ENCODE data around the gene ARL5A. TPM values are rescaled to one million over a fixed set of nuclear protein-coding genes. Genes with fewer than 3 reads are reported as not detected.

The ARL5A gene
- total and polyA plus RNA-seq, 12 donors: 8.3 to 99.0 (median 53.2) TPM

DNA sequence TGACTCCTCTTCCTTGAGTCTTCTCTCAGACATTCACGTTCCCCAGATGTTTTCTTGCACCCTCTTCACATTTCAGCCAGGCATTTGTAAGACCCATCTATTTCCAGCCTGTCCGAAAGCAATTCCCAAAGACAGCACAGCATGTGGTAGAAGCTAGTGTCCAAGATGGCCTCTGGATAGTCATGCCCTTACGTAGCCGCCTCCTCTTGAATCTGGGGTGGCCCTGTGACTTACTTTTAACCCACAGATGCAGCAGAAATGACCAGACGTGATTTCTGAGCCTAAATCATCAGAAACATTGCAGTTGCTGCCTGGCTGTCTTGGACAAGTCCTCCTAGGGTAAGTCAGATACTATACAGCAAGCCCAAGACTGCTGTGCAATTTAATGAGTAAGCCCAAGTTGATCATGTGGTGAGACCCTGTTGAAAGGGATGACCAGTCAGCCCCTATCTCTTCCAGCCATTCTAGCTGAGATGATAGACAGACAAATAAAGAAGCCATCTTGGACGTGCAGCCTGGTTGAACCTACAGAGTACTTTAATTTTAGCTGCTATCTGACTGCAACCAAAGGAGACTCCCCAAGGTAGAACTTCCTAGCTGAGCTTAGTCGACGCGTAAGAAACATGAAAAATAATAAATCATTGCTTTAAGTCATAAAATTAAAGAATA is 12.3 kb downstream of the ARL5A start:
- H3K9me3 ChIP-seq (replicated peaks in 1 of 3): no peaks in the 10 kb centered on the region
- no peak overlapping the region for H3K27ac ChIP-seq
- no peaks in the 10 kb centered on the region for H3K27me3 ChIP-seq
- no peak overlapping the region for H3K4me3 ChIP-seq
- intact Hi-C loops (cut with DNase I): loop anchor here in 1 of 2 donors (10.0 kb wide), 1 partner anchor 209 kb away; no protein-coding TSS in a partner anchor
- H3K36me3 ChIP-seq (replicated peaks in 1 of 2): peaks cover 0 to 29% of the 10 kb centered on the region in 2 donors
- H3K4me1 ChIP-seq (replicated peaks in 1 of 2): peaks cover 0 to 17% of the 10 kb centered on the region in 2 donors
- 80 to 85% (median 82%) methylated on average over 7 to 9 of the region's 9 CpGs for WGBS, 4 donors
- no peak for DNase-seq
- TF ChIP-seq CTCF (IDR thresholded peaks at IDR 0.05): no peak
- no peak for TF ChIP-seq POLR2A (IDR thresholded peaks at IDR 0.05)

DNA sequence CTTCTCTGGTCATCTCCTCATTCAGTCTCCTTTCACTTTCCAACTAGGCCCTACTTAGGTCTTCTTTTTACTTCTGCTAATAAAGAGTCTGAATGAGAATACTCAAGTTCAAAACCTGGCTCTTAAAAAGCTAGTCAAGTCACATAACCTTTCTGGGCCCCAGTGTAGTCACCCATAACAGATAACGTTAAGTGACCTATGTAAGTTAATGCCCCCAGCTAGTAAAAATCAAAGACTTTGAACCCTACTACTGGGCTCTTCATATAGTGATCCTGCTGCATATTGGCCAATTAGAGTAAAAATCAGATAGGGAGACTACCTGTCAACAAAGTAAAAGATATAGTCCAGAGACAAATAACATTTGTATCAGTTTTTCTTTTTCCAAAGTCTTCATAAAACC is 17.7 kb downstream of the ARL5A start:
- H3K27ac ChIP-seq: no peak overlapping the region
- no peaks in the 10 kb centered on the region for H3K4me1 ChIP-seq (replicated peaks in 1 of 2)
- 89 to 100% (median 95%) methylated on average over 1 of the region's 1 CpG for WGBS, 4 donors
- no peaks in the 10 kb centered on the region for H3K27me3 ChIP-seq
- H3K36me3 ChIP-seq (replicated peaks in 1 of 2): peaks cover 0 to 45% of the 10 kb centered on the region in 2 donors
- H3K4me3 ChIP-seq: no peak overlapping the region
- H3K9me3 ChIP-seq (replicated peaks in 1 of 3): no peaks in the 10 kb centered on the region
- no peak for DNase-seq
- intact Hi-C loops (cut with DNase I): loop anchor here in 1 of 2 donors (10.0 kb wide), 1 partner anchor 214 kb away; no protein-coding TSS in a partner anchor
- no peak for TF ChIP-seq CTCF (IDR thresholded peaks at IDR 0.05)
- TF ChIP-seq POLR2A (IDR thresholded peaks at IDR 0.05): no peak

DNA sequence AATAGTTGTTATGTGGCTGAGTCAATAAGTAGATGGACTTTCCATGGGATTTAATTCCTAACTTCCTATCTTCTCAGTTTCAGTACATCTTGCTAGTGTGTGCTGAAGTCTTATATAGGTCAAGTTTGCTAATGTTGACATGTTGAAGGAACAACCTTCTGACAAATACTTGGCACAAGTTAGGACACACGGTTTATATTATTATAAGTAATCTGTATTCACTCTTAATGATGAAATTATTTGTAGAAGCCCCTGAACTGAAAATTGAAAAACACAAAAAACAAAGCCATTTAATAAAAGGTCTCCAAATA is 19.2 kb downstream of the ARL5A start:
- H3K36me3 ChIP-seq (replicated peaks in 1 of 2): peaks cover 0 to 39% of the 10 kb centered on the region in 2 donors
- intact Hi-C loops (cut with DNase I): no loop called here
- no peaks in the 10 kb centered on the region for H3K4me1 ChIP-seq (replicated peaks in 1 of 2)
- 52 to 74% (median 58%) methylated on average over 1 of the region's 1 CpG for WGBS, 4 donors
- no peak for DNase-seq
- H3K4me3 ChIP-seq: no peak overlapping the region
- no peaks in the 10 kb centered on the region for H3K27me3 ChIP-seq
- no peak for TF ChIP-seq CTCF (IDR thresholded peaks at IDR 0.05)
- no peak for TF ChIP-seq POLR2A (IDR thresholded peaks at IDR 0.05)
- no peak overlapping the region for H3K27ac ChIP-seq
- H3K9me3 ChIP-seq (replicated peaks in 1 of 3): no peaks in the 10 kb centered on the region

GRCh38 chr2:151808258-151809072 is 19.8 kb downstream of the ARL5A start:
- no peaks in the 10 kb centered on the region for H3K27me3 ChIP-seq
- WGBS, 4 donors: 87 to 93% (median 89%) methylated on average over 5 of the region's 5 CpGs
- DNase-seq: peak in 1 of 7 donors; percentile 26
- H3K36me3 ChIP-seq (replicated peaks in 1 of 2): peaks cover 0 to 34% of the 10 kb centered on the region in 2 donors
- no peaks in the 10 kb centered on the region for H3K4me1 ChIP-seq (replicated peaks in 1 of 2)
- H3K9me3 ChIP-seq (replicated peaks in 1 of 3): no peaks in the 10 kb centered on the region
- no peak overlapping the region for H3K27ac ChIP-seq
- no peak overlapping the region for H3K4me3 ChIP-seq
- TF ChIP-seq CTCF (IDR thresholded peaks at IDR 0.05): peak; percentile 38 to 67 (median 52)
- no peak for TF ChIP-seq POLR2A (IDR thresholded peaks at IDR 0.05)
- intact Hi-C loops (cut with DNase I): no loop called here

Measured in adrenal gland (tissue), 12 donors.